Mesendoderm (in vitro differentiated cells): ENCODE data around the gene NFASC.

Experiments
- DNase-seq: peaks from one replicate; pipeline ENCODE4 v3.0.0; 2013
- H2AK5ac ChIP-seq: 2 replicates; pipeline ENCODE4 v1.6.1; 2013; ENCODE audit warnings: low read length, inconsistent platforms
- H2BK120ac ChIP-seq: 2 replicates; pipeline ENCODE4 v1.6.1; 2013; ENCODE audit warnings: low read depth, mild to moderate bottlenecking, low read length, moderate library complexity, mixed read lengths
- H2BK15ac ChIP-seq: replicated peaks from 2 replicates; pipeline ENCODE4 v1.6.1; 2013; ENCODE audit warnings: low read depth, mild to moderate bottlenecking, moderate library complexity
- H2BK5ac ChIP-seq: 2 replicates; pipeline ENCODE4 v1.6.1; 2013; ENCODE audit warnings: low read length, inconsistent platforms
- H3K18ac ChIP-seq: 2 replicates; pipeline ENCODE4 v1.6.1; 2013; ENCODE audit warnings: mild to moderate bottlenecking, low read length, mixed read lengths
- H3K23ac ChIP-seq: one replicate; pipeline ENCODE4 v1.6.1; 2013; ENCODE audit warnings: low read length
- H3K27ac ChIP-seq: 2 replicates; pipeline ENCODE4 v1.5.1; 2013; ENCODE audit warnings: low read depth, mild to moderate bottlenecking, inconsistent platforms, low read length, moderate library complexity
- H3K27me3 ChIP-seq: 2 replicates; pipeline ENCODE4 v1.6.1; 2013; ENCODE audit warnings: low read length, control low read depth, mild to moderate bottlenecking, inconsistent platforms; ENCODE audit not compliant: insufficient read depth, poor library complexity
- H3K36me3 ChIP-seq: 2 replicates; pipeline ENCODE4 v1.6.1; 2013; ENCODE audit warnings: low read length, inconsistent platforms; ENCODE audit not compliant: control insufficient read depth, insufficient read depth
- H3K4ac ChIP-seq: one replicate; pipeline ENCODE4 v1.6.1; 2013; ENCODE audit warnings: low read depth, mild to moderate bottlenecking, low read length, moderate library complexity
- H3K4me1 ChIP-seq: 2 replicates; pipeline ENCODE4 v1.6.1; 2013; ENCODE audit warnings: low read depth, low read length, inconsistent platforms; ENCODE audit not compliant: control insufficient read depth
- H3K4me2 ChIP-seq: 2 replicates; pipeline ENCODE4 v1.6.1; 2013; ENCODE audit warnings: low read length
- H3K4me3 ChIP-seq: 2 replicates; pipeline ENCODE4 v1.5.1; 2013; ENCODE audit warnings: mild to moderate bottlenecking, low read length
- H3K56ac ChIP-seq: one replicate; pipeline ENCODE4 v1.6.1; 2013; ENCODE audit warnings: low read length
- H3K79me1 ChIP-seq: 2 replicates; pipeline ENCODE4 v1.6.1; 2013; ENCODE audit warnings: low read length, inconsistent platforms
- H3K79me2 ChIP-seq: 2 replicates; pipeline ENCODE4 v1.6.1; 2013; ENCODE audit warnings: mild to moderate bottlenecking, low read length; ENCODE audit not compliant: control insufficient read depth, insufficient read depth
- H3K9ac ChIP-seq: 2 replicates; pipeline ENCODE4 v1.6.1; 2013; ENCODE audit warnings: low read length, inconsistent platforms
- H4K5ac ChIP-seq: one replicate; pipeline ENCODE4 v1.6.1; 2013; ENCODE audit warnings: low read length
- H4K8ac ChIP-seq: one replicate; pipeline ENCODE4 v1.6.1; 2013; ENCODE audit warnings: low read depth, mild to moderate bottlenecking, control low read depth, low read length, moderate library complexity
- WGBS: extraction: QIAGEN DNeasy Blood & Tissue Kit; methylation state at CpG from one replicate; pipeline ENCODE4 v1.1.7; 2013; ENCODE audit warnings: low lambda C conversion rate, missing lambda C conversion rate; ENCODE audit not compliant: insufficient coverage; ENCODE audit errors: extremely low coverage; 5-methylcytosine and 5-hydroxymethylcytosine counted together

The NFASC gene

DNA sequence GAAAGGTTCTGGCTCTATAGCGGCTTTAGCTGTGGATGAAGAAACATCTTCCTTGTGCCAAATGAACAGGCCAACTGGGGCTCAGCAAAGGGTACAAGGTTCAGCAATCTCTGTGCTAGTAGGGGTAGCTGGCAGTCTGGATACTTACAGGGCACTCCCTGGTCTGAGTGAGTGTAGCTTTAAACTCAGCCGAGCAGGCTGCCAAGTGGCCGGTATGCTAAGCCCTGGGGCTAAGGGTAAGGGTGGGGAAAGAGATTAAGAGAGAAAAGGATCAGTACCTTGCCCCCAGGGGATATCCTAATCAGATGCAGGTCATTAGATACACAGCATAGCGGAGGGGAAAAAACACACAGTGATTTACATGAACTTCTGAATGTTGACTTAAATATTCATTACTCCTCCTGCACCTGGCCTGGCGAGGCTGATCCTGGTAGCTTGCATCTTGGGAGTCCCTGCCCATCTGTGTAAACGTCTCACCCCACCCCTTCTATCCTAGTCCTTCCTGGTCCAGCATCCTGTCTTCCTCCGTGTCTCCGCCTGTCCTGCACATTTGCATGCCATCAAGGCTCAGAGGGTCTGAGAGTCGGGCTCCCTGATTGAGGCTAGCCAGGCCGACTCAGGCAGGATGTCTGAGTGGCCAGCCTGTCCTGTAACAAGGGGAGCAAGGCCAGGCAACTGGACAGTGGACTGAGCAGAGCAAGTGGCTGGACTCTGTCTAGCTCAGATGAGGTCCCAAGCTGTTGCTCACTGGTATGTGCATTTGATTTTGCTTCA, 132.9 kb downstream of the NFASC start:
- WGBS: no CpG with 5 or more reads among the region's 10 CpGs
- no peak overlapping the region for H3K4me3 ChIP-seq
- H2BK15ac ChIP-seq: no peak overlapping the region
- peak; percentile 64 for DNase-seq
- H2BK5ac ChIP-seq: no peak overlapping the region
- no peak overlapping the region for H2AK5ac ChIP-seq
- no peak overlapping the region for H3K4ac ChIP-seq
- no peak overlapping the region for H3K9ac ChIP-seq
- no peaks in the 10 kb centered on the region for H3K36me3 ChIP-seq
- no peak overlapping the region for H3K4me2 ChIP-seq
- no peak overlapping the region for H4K5ac ChIP-seq
- H4K8ac ChIP-seq: no peak overlapping the region
- H3K23ac ChIP-seq: no peak overlapping the region
- no peak overlapping the region for H3K56ac ChIP-seq
- no peak overlapping the region for H2BK120ac ChIP-seq
- H3K27ac ChIP-seq: no peak overlapping the region
- no peaks in the 10 kb centered on the region for H3K4me1 ChIP-seq
- no peaks in the 10 kb centered on the region for H3K79me1 ChIP-seq
- H3K18ac ChIP-seq: no peak overlapping the region
- H3K27me3 ChIP-seq: no peaks in the 10 kb centered on the region
- no peaks in the 10 kb centered on the region for H3K79me2 ChIP-seq

DNA sequence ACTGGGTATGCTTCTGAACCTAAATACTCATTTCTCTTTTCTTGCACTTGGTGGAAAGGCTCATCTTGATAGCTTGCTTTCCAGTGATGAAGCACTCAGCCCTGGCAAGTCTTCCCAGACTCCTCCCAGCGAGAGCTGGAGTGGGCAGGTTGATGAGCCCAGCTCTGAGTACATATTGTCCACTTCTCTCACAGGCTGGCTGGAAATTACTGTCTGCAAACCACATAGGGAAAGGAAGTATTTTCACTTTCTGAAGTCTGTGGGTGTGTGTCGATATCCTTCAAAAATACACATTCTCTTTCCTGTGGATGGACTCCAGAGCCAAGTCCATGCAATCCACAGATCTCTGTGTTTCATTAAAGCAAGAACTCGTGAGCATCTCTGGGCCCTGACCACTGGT, 133.7 kb downstream of the NFASC start:
- Histone ChIP-seq H3K79me2 (no peaks in the 10 kb centered on the region), H2AK5ac (no peak overlapping the region), H2BK5ac (no peak overlapping the region), H3K4me2 (no peak overlapping the region), H3K23ac (no peak overlapping the region), H3K18ac (no peak overlapping the region), H2BK15ac (no peak overlapping the region), H3K79me1 (no peaks in the 10 kb centered on the region), H3K9ac (no peak overlapping the region), H3K4me3 (no peak overlapping the region), H3K36me3 (no peaks in the 10 kb centered on the region), H3K27ac (no peak overlapping the region), H3K56ac (no peak overlapping the region), H4K8ac (no peak overlapping the region), H4K5ac (no peak overlapping the region), H2BK120ac (no peak overlapping the region), H3K27me3 (no peaks in the 10 kb centered on the region), H3K4me1 (no peaks in the 10 kb centered on the region), H3K4ac (no peak overlapping the region)
- no CpG with 5 or more reads among the region's 3 CpGs for WGBS
- no peak for DNase-seq

DNA sequence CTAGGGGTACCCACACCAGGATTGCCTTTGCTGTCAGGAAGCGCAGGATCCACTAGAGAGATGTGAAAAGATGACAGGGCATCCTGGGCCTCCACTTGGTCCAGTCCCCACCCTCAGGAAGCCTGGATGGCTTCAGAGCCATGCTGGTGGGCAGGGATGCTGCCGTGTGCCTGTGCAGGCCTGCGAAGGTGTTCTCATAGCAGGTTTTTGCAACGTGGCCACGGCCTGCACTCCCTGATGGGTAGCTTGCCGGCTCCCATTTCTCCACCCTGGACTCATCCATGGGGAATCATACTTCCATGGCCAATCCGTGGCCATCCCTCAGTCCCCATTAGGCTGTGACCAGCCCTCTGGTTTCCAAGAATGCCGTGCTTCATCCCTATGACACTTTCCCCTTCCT, 138.2 kb downstream of the NFASC start:
- no peak for DNase-seq
- Histone ChIP-seq H3K18ac (no peak overlapping the region), H3K4me2 (no peak overlapping the region), H3K79me2 (no peaks in the 10 kb centered on the region), H3K4me1 (peaks cover 3% of the 10 kb centered on the region), H3K27me3 (no peaks in the 10 kb centered on the region), H2BK15ac (no peak overlapping the region), H3K36me3 (no peaks in the 10 kb centered on the region), H4K5ac (no peak overlapping the region), H3K79me1 (no peaks in the 10 kb centered on the region), H3K56ac (no peak overlapping the region), H3K4ac (no peak overlapping the region), H4K8ac (no peak overlapping the region), H3K23ac (no peak overlapping the region), H3K27ac (no peak overlapping the region), H2AK5ac (no peak overlapping the region), H3K4me3 (no peak overlapping the region), H2BK5ac (no peak overlapping the region), H2BK120ac (no peak overlapping the region), H3K9ac (no peak overlapping the region)
- WGBS: no CpG with 5 or more reads among the region's 8 CpGs

DNA sequence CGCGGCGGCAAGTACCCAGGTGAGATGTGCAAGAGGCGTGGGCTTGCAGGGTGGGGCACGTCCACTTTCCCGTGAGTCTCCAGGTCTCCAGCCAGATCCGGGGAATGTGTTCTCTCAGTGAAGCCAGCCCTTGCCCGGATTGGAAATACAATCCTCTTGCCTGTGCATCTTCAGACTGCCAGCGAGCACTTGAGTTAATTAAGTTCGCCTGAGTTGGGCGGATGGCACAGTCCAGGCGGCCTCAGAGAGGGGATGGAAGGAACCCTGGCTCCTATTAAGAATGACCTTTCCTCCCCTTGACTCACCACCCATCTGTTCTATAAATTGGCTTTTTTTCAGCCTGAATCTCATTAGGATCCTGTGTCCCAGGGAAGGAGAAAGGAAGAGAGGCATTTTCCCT, 139.0 kb downstream of the NFASC start:
- Histone ChIP-seq H3K4ac (no peak overlapping the region), H2BK5ac (no peak overlapping the region), H3K79me2 (no peaks in the 10 kb centered on the region), H4K8ac (no peak overlapping the region), H3K56ac (no peak overlapping the region), H4K5ac (no peak overlapping the region), H3K27ac (no peak overlapping the region), H3K36me3 (no peaks in the 10 kb centered on the region), H3K23ac (no peak overlapping the region), H3K4me1 (peaks cover 3% of the 10 kb centered on the region), H3K79me1 (no peaks in the 10 kb centered on the region), H3K9ac (no peak overlapping the region), H2AK5ac (no peak overlapping the region), H3K18ac (no peak overlapping the region), H3K27me3 (no peaks in the 10 kb centered on the region), H2BK15ac (no peak overlapping the region), H3K4me2 (no peak overlapping the region), H2BK120ac (no peak overlapping the region), H3K4me3 (no peak overlapping the region)
- no peak for DNase-seq
- WGBS: no CpG with 5 or more reads among the region's 12 CpGs

DNA sequence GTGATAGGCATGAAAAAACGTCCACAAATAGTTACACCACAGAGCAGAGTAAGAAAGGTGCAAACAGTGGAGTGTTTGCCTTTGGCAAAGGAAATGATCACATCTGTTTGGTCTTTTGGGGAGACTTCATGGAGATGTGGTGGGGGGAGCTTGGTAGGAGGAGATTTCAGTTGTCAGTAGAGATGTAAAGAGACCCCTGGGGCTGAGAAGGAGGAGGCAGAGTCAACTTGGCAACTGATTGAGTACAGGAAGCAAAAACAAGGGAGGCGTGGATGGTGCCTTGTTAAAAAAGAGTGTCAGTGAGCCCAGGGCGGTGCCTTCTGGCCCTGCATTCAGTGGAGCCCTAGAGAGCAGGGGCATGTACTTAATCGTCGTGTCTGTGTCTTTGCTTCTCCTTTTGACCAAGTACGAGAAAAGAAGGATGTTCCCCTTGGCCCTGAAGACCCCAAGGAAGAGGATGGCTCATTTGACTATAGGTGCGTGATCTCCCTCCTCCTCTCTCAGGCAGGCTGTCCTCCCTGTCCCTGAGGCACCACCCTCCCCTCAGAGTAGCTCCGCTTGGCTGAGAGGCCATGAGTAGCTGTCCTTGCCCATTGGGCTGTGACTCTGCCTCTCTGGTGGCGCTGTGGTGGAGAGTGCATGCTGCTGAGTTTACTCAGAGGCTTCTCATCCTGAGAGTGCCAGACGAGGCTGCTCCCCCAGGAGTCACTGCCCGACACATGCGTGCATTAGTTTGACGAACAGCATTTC, 141.9 kb downstream of the NFASC start:
- no peaks in the 10 kb centered on the region for H3K79me2 ChIP-seq
- WGBS: no CpG with 5 or more reads among the region's 13 CpGs
- no peak overlapping the region for H3K27ac ChIP-seq
- no peak overlapping the region for H3K4me2 ChIP-seq
- H3K4me3 ChIP-seq: no peak overlapping the region
- H3K4me1 ChIP-seq: peaks cover 3% of the 10 kb centered on the region
- no peak overlapping the region for H2BK120ac ChIP-seq
- H2AK5ac ChIP-seq: no peak overlapping the region
- no peak overlapping the region for H3K23ac ChIP-seq
- no peaks in the 10 kb centered on the region for H3K79me1 ChIP-seq
- DNase-seq: peak; percentile 36
- H4K5ac ChIP-seq: no peak overlapping the region
- H3K56ac ChIP-seq: no peak overlapping the region
- no peak overlapping the region for H3K18ac ChIP-seq
- no peak overlapping the region for H3K4ac ChIP-seq
- H4K8ac ChIP-seq: no peak overlapping the region
- H3K36me3 ChIP-seq: no peaks in the 10 kb centered on the region
- no peak overlapping the region for H3K9ac ChIP-seq
- no peak overlapping the region for H2BK5ac ChIP-seq
- no peaks in the 10 kb centered on the region for H3K27me3 ChIP-seq
- no peak overlapping the region for H2BK15ac ChIP-seq
